ENCODE measurements around the gene GMDS. TPM values are rescaled to one million over a fixed set of nuclear protein-coding genes. Genes with fewer than 3 reads are reported as not detected.

The GMDS gene
- total RNA-seq, 2 experiments from 2014 or later, result 38.4 to 41.3 TPM

DNA sequence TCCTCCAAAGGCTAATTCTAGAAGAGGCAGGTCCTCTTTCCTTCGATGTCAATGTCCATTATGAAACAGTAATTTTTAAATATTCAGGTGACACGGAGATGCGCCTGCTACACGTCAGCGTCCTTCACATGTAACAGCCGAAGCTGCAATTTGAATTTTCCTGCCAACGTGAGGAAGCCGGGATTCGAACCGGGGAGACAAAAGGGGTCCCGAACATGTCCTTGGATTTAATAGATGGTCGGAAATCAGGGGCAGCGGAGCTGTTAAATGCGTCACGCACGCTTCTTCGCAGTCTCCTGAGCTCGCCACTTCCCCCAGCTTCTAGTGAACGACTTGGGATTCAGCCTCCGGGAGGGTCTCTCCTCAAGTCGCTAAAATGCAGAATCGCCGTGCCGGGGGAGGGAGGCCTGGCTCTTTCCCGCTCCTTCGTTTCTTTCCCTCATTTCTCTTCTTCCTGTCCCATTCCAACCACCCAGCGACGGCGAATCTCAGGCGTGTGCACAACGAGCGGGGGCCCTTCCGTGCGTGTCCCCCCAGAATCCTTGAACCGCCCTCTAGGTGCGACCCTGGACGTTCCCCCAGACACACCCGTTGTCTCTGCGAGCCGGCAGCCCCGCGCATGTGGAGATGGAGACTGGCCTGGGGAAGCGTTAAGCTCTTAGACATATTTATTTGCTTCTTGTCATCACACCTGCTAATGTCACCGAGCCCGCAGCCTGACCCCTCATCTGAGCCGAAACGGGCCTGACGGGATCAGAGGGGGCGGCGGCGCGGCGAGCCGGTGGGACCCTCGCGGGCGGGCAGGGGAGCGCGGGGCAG, 637.0 kb downstream of the GMDS start:
- DNase-seq, result no peak
- H3K9me3 Mint-ChIP-seq, result no peaks in the 10 kb centered on the region
- CTCF ChIA-PET, result interaction anchor here (0.7 to 1.5 kb wide), 4 partner anchors 12 to 745 kb away, joined by 3 to 4 read pairs (median 3); no protein-coding TSS in a partner anchor
- no peaks in the 10 kb centered on the region for H3K36me3 Mint-ChIP-seq (ENCODE audit: low read depth)
- intact Hi-C loops (cut with micrococcal nuclease), result no loop called here
- peaks cover 64% of the 10 kb centered on the region for H3K27me3 Mint-ChIP-seq (ENCODE audit: low read depth)
- H3K27ac Mint-ChIP-seq, result no peak overlapping the region
- peak overlapping the region; percentile 42 for H3K4me3 Mint-ChIP-seq
- peaks cover 46% of the 10 kb centered on the region for H3K4me1 Mint-ChIP-seq (ENCODE audit: low read depth)

DNA sequence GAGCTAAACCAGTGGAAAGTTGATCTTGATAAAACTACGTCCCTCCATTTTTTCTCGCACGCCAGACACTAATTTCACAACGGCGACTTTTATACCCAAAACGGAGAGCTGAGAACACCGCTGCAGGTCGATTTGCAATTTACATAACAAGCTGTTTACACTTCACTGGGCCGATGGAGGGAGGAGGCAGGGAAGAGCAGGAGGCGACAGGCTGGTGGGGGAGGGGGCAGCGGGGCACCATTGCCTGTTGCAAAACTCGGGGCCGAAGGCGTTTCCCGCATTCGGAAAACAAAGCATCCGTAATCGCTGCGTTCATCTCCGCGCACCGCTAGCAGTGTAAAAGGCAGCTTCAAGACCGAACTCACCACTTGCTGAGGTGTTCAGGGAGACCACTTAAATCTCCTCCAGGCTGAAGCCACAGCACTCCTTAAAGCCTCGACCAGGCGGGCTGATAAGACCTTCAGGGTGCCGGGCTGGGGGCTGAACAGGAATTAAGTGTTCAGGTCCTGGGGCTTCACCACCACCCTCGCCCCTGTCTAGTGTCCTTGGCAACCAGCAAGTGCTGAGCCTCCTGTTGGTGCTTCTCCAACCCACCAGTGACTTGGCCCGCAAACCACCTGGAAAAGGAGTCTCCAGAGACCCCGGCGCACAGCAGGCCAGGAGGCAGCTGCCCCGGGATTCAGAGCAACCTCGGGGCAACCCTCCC, 637.7 kb downstream of the GMDS start:
- Mint-ChIP-seq H3K27ac (no peak overlapping the region), H3K4me3 (peak overlapping the region; percentile 8), H3K4me1 (ENCODE audit: low read depth) (peaks cover 43% of the 10 kb centered on the region), H3K27me3 (ENCODE audit: low read depth) (peaks cover 64% of the 10 kb centered on the region), H3K36me3 (ENCODE audit: low read depth) (no peaks in the 10 kb centered on the region), H3K9me3 (no peaks in the 10 kb centered on the region)
- intact Hi-C loops (cut with micrococcal nuclease), result loop anchor here (2.0 kb wide), 1 partner anchor 19 kb away; no protein-coding TSS in a partner anchor
- DNase-seq, result no peak
- CTCF ChIA-PET, result interaction anchor here (0.8 to 2.8 kb wide), 7 partner anchors 10 to 1026 kb away, joined by 3 to 11 read pairs (median 4); no protein-coding TSS in a partner anchor

- Mint-ChIP-seq H3K9me3 (no peaks in the 10 kb centered on the region), H3K27me3 (ENCODE audit: low read depth) (peaks cover 64% of the 10 kb centered on the region), H3K4me3 (peak overlapping the region; percentile 8), H3K27ac (no peak overlapping the region), H3K36me3 (ENCODE audit: low read depth) (no peaks in the 10 kb centered on the region), H3K4me1 (ENCODE audit: low read depth) (peaks cover 38% of the 10 kb centered on the region)
- DNase-seq, result no peak
- CTCF ChIA-PET, result interaction anchor here (0.7 to 2.8 kb wide), 11 partner anchors 9 to 1127 kb away, joined by 3 to 11 read pairs (median 4); no protein-coding TSS in a partner anchor
- intact Hi-C loops (cut with micrococcal nuclease), result loop anchor here (2.0 kb wide), 1 partner anchor 20 kb away; no protein-coding TSS in a partner anchor
Measured at GRCh38 chr6:1606780-1607515, 638.5 kb downstream of the GMDS start.

GRCh38 chr6:1605893-1606779, 639.3 kb downstream of the GMDS start:
- H3K4me3 Mint-ChIP-seq, result no peak overlapping the region
- CTCF ChIA-PET, result interaction anchor here (0.7 to 2.8 kb wide), 10 partner anchors 8 to 1127 kb away, joined by 3 to 11 read pairs (median 4); no protein-coding TSS in a partner anchor
- H3K27ac Mint-ChIP-seq, result no peak overlapping the region
- no peaks in the 10 kb centered on the region for H3K9me3 Mint-ChIP-seq
- H3K4me1 Mint-ChIP-seq (ENCODE audit: low read depth), result peaks cover 38% of the 10 kb centered on the region
- no peaks in the 10 kb centered on the region for H3K36me3 Mint-ChIP-seq (ENCODE audit: low read depth)
- intact Hi-C loops (cut with micrococcal nuclease), result loop anchor here (2.0 kb wide), 3 partner anchors 21 to 843 kb away; no protein-coding TSS in a partner anchor
- no peak for DNase-seq
- H3K27me3 Mint-ChIP-seq (ENCODE audit: low read depth), result peaks cover 66% of the 10 kb centered on the region

DNA sequence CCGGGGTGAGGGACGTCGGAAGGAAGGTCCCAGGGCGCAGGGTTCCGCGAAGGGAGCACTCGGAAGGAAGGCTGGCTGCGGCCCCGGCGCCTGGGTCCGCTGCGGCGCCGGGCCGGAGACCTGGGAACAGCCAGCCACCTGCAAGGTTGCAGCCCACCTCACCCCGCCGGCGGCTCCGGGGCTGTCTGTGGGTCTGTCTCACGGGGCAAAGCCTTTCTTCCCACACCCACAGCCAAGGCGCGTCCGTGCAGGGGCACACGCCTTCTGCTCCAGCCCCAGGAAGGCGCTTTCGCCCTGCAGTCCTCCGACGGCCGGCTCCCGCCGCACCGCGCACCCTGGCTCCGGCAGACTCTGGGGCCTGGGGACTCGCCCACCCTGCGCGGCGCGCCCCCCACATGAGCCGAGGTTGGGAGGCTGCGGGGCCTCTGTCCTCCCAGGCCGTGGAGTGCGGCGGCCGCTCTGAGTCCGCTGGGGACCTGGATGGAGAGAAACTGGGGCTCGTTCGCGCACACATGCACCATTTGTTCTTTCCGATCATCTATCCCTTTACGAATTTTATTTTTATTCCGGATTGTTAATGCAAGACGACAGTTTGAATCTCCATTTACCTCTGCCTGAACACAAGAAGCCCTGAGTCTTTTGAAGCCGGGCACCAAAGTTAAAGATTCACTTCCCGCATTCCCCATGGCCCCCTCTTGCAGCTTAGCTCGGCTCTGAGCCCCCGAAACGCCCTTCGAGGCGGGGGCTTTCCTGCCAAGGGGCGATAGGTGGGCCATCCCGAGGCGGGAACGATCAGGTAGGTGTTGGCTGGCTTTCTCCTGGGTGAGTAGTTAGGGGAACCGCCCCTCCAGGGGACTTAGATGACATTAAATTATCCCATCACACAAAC, 640.2 kb downstream of the GMDS start:
- no peaks in the 10 kb centered on the region for H3K36me3 Mint-ChIP-seq (ENCODE audit: low read depth)
- H3K4me3 Mint-ChIP-seq, result peak overlapping the region; percentile 1
- CTCF ChIA-PET, result interaction anchor here (0.6 to 2.8 kb wide), 5 partner anchors 14 to 749 kb away, joined by 3 to 11 read pairs (median 4); no protein-coding TSS in a partner anchor
- H3K27me3 Mint-ChIP-seq (ENCODE audit: low read depth), result peaks cover 70% of the 10 kb centered on the region
- no peaks in the 10 kb centered on the region for H3K9me3 Mint-ChIP-seq
- H3K27ac Mint-ChIP-seq, result no peak overlapping the region
- DNase-seq, result no peak
- peaks cover 36% of the 10 kb centered on the region for H3K4me1 Mint-ChIP-seq (ENCODE audit: low read depth)
- intact Hi-C loops (cut with micrococcal nuclease), result loop anchor here (2.0 kb wide), 2 partner anchors 432 to 844 kb away; no protein-coding TSS in a partner anchor

GRCh38 chr6:1604158-1605003, 641.0 kb downstream of the GMDS start:
- H3K9me3 Mint-ChIP-seq, result no peaks in the 10 kb centered on the region
- no peak overlapping the region for H3K4me3 Mint-ChIP-seq
- peaks cover 36% of the 10 kb centered on the region for H3K4me1 Mint-ChIP-seq (ENCODE audit: low read depth)
- no peak overlapping the region for H3K27ac Mint-ChIP-seq
- H3K36me3 Mint-ChIP-seq (ENCODE audit: low read depth), result no peaks in the 10 kb centered on the region
- DNase-seq, result peak; percentile 60
- CTCF ChIA-PET, result interaction anchor here (0.6 to 0.9 kb wide), 3 partner anchors 362 to 747 kb away, joined by 3 to 5 read pairs (median 4); no protein-coding TSS in a partner anchor
- H3K27me3 Mint-ChIP-seq (ENCODE audit: low read depth), result peaks cover 77% of the 10 kb centered on the region
- intact Hi-C loops (cut with micrococcal nuclease), result loop anchor here (1.0 to 2.0 kb wide), 5 partner anchors 432 to 844 kb away; no protein-coding TSS in a partner anchor

- Mint-ChIP-seq H3K4me3 (no peak overlapping the region), H3K4me1 (ENCODE audit: low read depth) (peaks cover 35% of the 10 kb centered on the region), H3K27me3 (ENCODE audit: low read depth) (peaks cover 76% of the 10 kb centered on the region), H3K9me3 (no peaks in the 10 kb centered on the region), H3K27ac (no peak overlapping the region), H3K36me3 (ENCODE audit: low read depth) (no peaks in the 10 kb centered on the region)
- CTCF ChIA-PET, result no interaction called here
- DNase-seq, result no peak
- intact Hi-C loops (cut with micrococcal nuclease), result loop anchor here (1.0 to 2.0 kb wide), 5 partner anchors 433 to 845 kb away; no protein-coding TSS in a partner anchor
Measured at GRCh38 chr6:1603708-1604107, 641.7 kb downstream of the GMDS start.

DNA sequence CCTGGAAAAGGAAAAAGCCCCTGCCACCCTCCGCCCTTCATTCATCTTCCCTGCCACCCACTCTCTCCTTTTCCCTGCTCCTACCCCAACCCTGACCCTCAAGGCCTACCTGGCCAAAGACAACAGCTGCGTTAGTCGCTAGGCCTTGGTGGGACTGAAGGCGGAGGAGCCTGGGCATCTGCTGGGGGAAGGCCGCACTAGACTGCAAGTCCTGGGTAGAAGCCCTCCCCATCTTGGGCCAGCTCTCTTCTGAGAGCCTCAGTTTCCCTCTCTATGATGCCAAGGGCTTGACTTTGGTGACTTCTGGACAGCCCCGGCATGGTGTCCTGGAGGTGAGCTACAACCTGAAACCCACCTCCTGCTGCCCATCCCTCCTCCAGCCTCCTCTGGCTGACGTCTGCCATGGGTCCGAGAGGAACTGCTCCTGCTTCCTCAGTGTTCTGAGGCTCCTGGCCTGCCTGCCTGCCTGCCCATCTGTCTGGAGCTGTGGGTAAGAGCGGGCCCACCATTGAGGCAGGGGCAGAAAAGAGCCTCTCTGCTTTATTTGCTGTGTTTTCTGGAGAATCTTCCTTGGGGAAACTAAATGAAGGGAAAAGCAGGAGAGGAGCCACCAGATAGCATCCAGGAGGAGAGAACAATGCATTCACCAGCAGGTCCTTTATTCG, 643.2 kb downstream of the GMDS start:
- Mint-ChIP-seq H3K4me1 (ENCODE audit: low read depth) (peaks cover 21% of the 10 kb centered on the region), H3K27ac (no peak overlapping the region), H3K9me3 (no peaks in the 10 kb centered on the region), H3K27me3 (ENCODE audit: low read depth) (peaks cover 73% of the 10 kb centered on the region), H3K4me3 (no peak overlapping the region), H3K36me3 (ENCODE audit: low read depth) (no peaks in the 10 kb centered on the region)
- DNase-seq, result no peak
- intact Hi-C loops (cut with micrococcal nuclease), result no loop called here
- CTCF ChIA-PET, result interaction anchor here (0.6 to 1.6 kb wide), 6 partner anchors 12 to 1268 kb away, joined by 3 to 7 read pairs (median 4); no protein-coding TSS in a partner anchor

All from activated naive CD4-positive, alpha-beta T cell treated with anti-CD3 and anti-CD28 coated beads for 36 hours (primary cell).